K562 (cell line): ENCODE results near the gene HECW1. TPM values are rescaled to one million over a fixed set of nuclear protein-coding genes. Genes with fewer than 3 reads are reported as not detected.
A peak's percentile ranks its signal among the peaks of the same experiment; 100 is the strongest.

Experiments
- ARID3A ChIP-seq: IDR thresholded peaks from 2 replicates; pipeline ENCODE4 v1.6.1; 2012; ENCODE audit warnings: low read depth, low read length, improper control_type of control experiment, borderline replicate concordance
- E2F4 ChIP-seq: sonication (generic); formaldehyde crosslinking; IDR thresholded peaks from 2 replicates; pipeline ENCODE4 v1.8.0; 2022; ENCODE audit warnings: mild to moderate bottlenecking, low read depth, missing genetic modification reagents
- JUND ChIP-seq, 2 experiments: IDR thresholded peaks; 2 replicates in 1 of 2; 3 replicates in 1 of 2; pipeline ENCODE4 v1.6.1; 2011; ENCODE audit warnings: borderline replicate concordance in 2 of 2, low read depth in 2 of 2, low read length in 2 of 2, improper control_type of control experiment in 1 of 2, missing biosample characterization in 1 of 2, missing genetic modification characterization in 1 of 2, missing genetic modification reagents in 1 of 2
- KAT8 ChIP-seq: fragments of 450-650 bp; IDR thresholded peaks from 2 replicates; pipeline ENCODE4 v1.6.1; 2016; ENCODE audit warnings: low read depth, mild to moderate bottlenecking
- LCOR ChIP-seq: sonication (generic); formaldehyde crosslinking; IDR thresholded peaks from 2 replicates; pipeline ENCODE4 v1.8.0; 2022; ENCODE audit warnings: mild to moderate bottlenecking, missing genetic modification reagents
- MTA3 ChIP-seq: fragments of 450-650 bp; formaldehyde crosslinking; IDR thresholded peaks from 2 replicates; pipeline ENCODE4 v1.6.1; 2017; ENCODE audit warnings: mild to moderate bottlenecking, borderline replicate concordance
- NRF1 ChIP-seq, 2 experiments: fragments of 450-650 bp; IDR thresholded peaks in 1 of 2; conservative IDR thresholded peaks in 1 of 2; 2 replicates each; pipeline ENCODE4 v1.6.1; 2014; ENCODE audit warnings: mild to moderate bottlenecking in 2 of 2
- POLR2AphosphoS2 ChIP-seq: IDR thresholded peaks from 2 replicates; pipeline ENCODE4 v1.6.1; 2012; ENCODE audit warnings: low read length, improper control_type of control experiment
- SMARCA5 ChIP-seq: fragments of 450-650 bp; IDR thresholded peaks from 2 replicates; pipeline ENCODE4 v1.6.1; 2016
- SPI1 ChIP-seq: IDR thresholded peaks from 2 replicates; pipeline ENCODE4 v1.6.1; 2011; ENCODE audit warnings: low read depth, low read length, control low read depth, borderline replicate concordance
- SUPT5H ChIP-seq: fragments of 450-650 bp; IDR thresholded peaks from 2 replicates; pipeline ENCODE4 v1.6.1; 2016
- TARDBP ChIP-seq: fragments of 450-650 bp; IDR thresholded peaks from 2 replicates; pipeline ENCODE4 v1.6.1; 2016
- U2AF2 ChIP-seq: fragments of 200-400 bp; formaldehyde crosslinking; optimal IDR thresholded peaks from 2 replicates; pipeline ENCODE3; 2017; ENCODE audit warnings: low read depth, mild to moderate bottlenecking, low read length
- ZBTB49 ChIP-seq: sonication (generic); formaldehyde crosslinking; IDR thresholded peaks from 2 replicates; pipeline ENCODE4 v1.8.0; 2022; ENCODE audit warnings: missing genetic modification reagents, mild to moderate bottlenecking, borderline replicate concordance
- ZNF184 ChIP-seq: sonication (generic); formaldehyde crosslinking; IDR thresholded peaks from 2 replicates; pipeline ENCODE4 v1.5.0; 2020; ENCODE audit warnings: missing genetic modification reagents
- ZNF41 ChIP-seq: fragments of 250-450 bp; sonication (Bioruptor Pico); conservative IDR thresholded peaks from 2 replicates; pipeline ENCODE4 v1.4.0; 2020; ENCODE audit warnings: mild to moderate bottlenecking
- ZNF57 ChIP-seq: fragments of 450-650 bp; formaldehyde crosslinking; IDR thresholded peaks from 2 replicates; pipeline ENCODE4 v1.4.0; 2020; ENCODE audit warnings: mild to moderate bottlenecking, moderate library complexity
- ZNF696 ChIP-seq: fragments of 250-450 bp; sonication (Bioruptor Pico); conservative IDR thresholded peaks from 2 replicates; pipeline ENCODE4 v1.4.0; 2020; ENCODE audit warnings: mild to moderate bottlenecking, moderate library complexity
- ZZZ3 ChIP-seq: fragments of 450-650 bp; IDR thresholded peaks from 2 replicates; pipeline ENCODE4 v1.6.1; 2016; ENCODE audit warnings: antibody characterized with exemption, mild to moderate bottlenecking, moderate library complexity
- polyA plus RNA-seq, 8 experiments: library from polyadenylated mRNA; depleted of rRNA in 4 of 8; stranded (reverse) in 5 of 8; unstranded in 3 of 8; fragments of >200 nt; fragmentation: Nextera tagmentation in 2 of 8; fragmentation: Illumina TruSeq in 1 of 8; extraction: Ambion mirVana in 2 of 8; extraction: Trizol in 1 of 8; gene quantifications; 2 replicates each; pipeline versions ENCODE4 v1.2.1 to v1.2.3, GENCODE V29; 2011 to 2014; ENCODE audit warnings: inconsistent platforms in 1 of 8, missing spikeins in 1 of 8
- total RNA-seq, 7 experiments: library from RNA; depleted of rRNA in 6 of 7; stranded (reverse); fragments of >200 nt in 6 of 7; fragmentation: Illumina TruSeq in 2 of 7; extraction: Trizol in 2 of 7; gene quantifications; 2 replicates each; pipeline versions ENCODE4 v1.2.1 to v1.2.3, GENCODE V29; 2011 to 2021; ENCODE audit warnings: low replicate concordance in 1 of 7
- TF ChIP-seq, protein P1 (sequence below): IDR thresholded peaks from 2 replicates; pipeline ENCODE4 v1.6.1; 2011; ENCODE audit warnings: borderline replicate concordance, low read depth, mild to moderate bottlenecking, moderate library complexity, low read length; ENCODE audit not compliant: insufficient read depth, poor library complexity, severe bottlenecking
- TF ChIP-seq, protein P2 (sequence below): sonication (generic); formaldehyde crosslinking; IDR thresholded peaks from 2 replicates; pipeline ENCODE4 v1.8.0; 2022; ENCODE audit warnings: missing genetic modification reagents, mild to moderate bottlenecking, borderline replicate concordance

The HECW1 gene
- total and polyA plus RNA-seq, 9 of the 15 experiments (the other 6 are each of a cell fraction or from before 2014, with no cell fraction given) = 0.07 to 0.31 (median 0.13) TPM; not detected in 4

DNA sequence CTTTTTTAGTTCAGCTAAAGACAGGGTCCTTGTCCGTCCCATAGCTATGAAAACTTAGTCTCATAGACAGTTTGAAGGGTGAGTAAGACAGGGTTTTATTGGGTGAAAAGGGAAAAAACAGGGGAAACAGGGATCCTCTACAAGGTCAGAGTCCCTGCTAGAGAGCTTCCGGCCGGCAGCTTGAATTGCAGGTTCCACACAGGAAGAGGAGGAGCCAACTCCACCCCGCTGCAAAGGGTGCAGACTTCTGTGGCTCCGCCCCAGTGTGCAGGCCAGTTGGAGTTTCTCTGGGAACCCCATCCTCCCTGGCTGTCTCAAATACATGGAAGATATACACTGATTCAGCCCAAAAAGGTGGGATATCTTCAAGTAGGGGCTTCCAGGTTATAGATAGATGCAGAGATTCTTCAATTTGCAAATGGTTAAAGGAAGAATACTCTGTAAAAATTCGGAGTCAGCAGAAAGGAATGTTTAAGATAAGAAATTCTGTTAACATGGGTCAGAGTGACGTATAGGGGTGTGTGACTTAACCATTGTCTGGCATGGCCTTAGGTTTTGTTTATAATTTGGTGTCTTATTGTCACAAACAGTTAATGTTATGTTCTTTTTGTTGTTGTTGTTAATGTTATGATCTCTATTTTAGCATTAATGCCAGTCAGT, 34.6 kb upstream of the HECW1 start (continued):
- TF ChIP-seq, protein P1, sequence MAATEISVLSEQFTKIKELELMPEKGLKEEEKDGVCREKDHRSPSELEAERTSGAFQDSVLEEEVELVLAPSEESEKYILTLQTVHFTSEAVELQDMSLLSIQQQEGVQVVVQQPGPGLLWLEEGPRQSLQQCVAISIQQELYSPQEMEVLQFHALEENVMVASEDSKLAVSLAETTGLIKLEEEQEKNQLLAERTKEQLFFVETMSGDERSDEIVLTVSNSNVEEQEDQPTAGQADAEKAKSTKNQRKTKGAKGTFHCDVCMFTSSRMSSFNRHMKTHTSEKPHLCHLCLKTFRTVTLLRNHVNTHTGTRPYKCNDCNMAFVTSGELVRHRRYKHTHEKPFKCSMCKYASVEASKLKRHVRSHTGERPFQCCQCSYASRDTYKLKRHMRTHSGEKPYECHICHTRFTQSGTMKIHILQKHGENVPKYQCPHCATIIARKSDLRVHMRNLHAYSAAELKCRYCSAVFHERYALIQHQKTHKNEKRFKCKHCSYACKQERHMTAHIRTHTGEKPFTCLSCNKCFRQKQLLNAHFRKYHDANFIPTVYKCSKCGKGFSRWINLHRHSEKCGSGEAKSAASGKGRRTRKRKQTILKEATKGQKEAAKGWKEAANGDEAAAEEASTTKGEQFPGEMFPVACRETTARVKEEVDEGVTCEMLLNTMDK = no peak
- TF ChIP-seq POLR2AphosphoS2 (no peak), SMARCA5 (no peak), ZNF57 (CRISPR knock-in tag) (no peak), ZNF696 (CRISPR knock-in tag) (no peak), U2AF2 (no peak), ARID3A (no peak), E2F4 (CRISPR knock-in tag) (no peak), SUPT5H (no peak), ZNF184 (CRISPR knock-in tag) (no peak), JUND (IDR thresholded peaks at IDR 0.05; ENCODE audit: borderline replicate concordance, low read depth, low read length) (no peak), JUND (tag; IDR thresholded peaks at IDR 0.05; ENCODE audit: borderline replicate concordance, low read depth, low read length) (no peak), MTA3 (peak; percentile 26; the same call in 1 of the 2 replicates), SPI1 (no peak), NRF1 (conservative IDR thresholded peaks at IDR 0.05 in 1 of 2, IDR thresholded peaks at IDR 0.05 in 1 of 2) (no peak; a peak in 1 of 4 replicates), ZBTB49 (CRISPR knock-in tag) (no peak), ZNF41 (CRISPR knock-in tag) (no peak), TARDBP (no peak), KAT8 (no peak), LCOR (CRISPR knock-in tag) (no peak), ZZZ3 (no peak)
- TF ChIP-seq, protein P2, sequence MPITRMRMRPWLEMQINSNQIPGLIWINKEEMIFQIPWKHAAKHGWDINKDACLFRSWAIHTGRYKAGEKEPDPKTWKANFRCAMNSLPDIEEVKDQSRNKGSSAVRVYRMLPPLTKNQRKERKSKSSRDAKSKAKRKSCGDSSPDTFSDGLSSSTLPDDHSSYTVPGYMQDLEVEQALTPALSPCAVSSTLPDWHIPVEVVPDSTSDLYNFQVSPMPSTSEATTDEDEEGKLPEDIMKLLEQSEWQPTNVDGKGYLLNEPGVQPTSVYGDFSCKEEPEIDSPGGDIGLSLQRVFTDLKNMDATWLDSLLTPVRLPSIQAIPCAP (CRISPR knock-in tag) = no peak
